H1 (cell line): Measurements from ENCODE around the gene VPS54. TPM values are rescaled to one million over a fixed set of nuclear protein-coding genes. Genes with fewer than 3 reads are reported as not detected.

Source experiments
- CTCF ChIA-PET: fragments of 300-600 bp; sonication (Branson Sonifier 250); formaldehyde crosslinking; loops from one replicate; lab custom pipeline; 2021; ENCODE audit not compliant: partially characterized antibody; lab: Charles Lee
- POLR2A ChIA-PET: fragments of 300-600 bp; sonication (Branson Sonifier 250); formaldehyde crosslinking; loops from one replicate; lab custom pipeline; 2021; ENCODE audit warnings: inconsistent platforms; ENCODE audit not compliant: partially characterized antibody; lab: Charles Lee
- DNase-seq, 2 experiments: peaks; one replicate each; pipeline versions ENCODE4 v3.0.0 to v3.0.0-alpha.2; 2010 to 2022; ENCODE audit warnings: low spot score in 2 of 2, low read depth in 1 of 2, mixed read lengths in 1 of 2
- FAIRE-seq: peaks from 2 replicates; lab custom pipeline; 2011; peaks lifted over from hg19 to GRCh38; lab: Jason Lieb, UNC
- H2AFZ ChIP-seq: 2 replicates; pipeline ENCODE4 v1.8.1; 2012; ENCODE audit warnings: low read length, inconsistent platforms
- H2AK5ac ChIP-seq: 2 replicates; pipeline ENCODE4 v1.6.1; 2013; ENCODE audit warnings: low read depth, low read length
- H2BK120ac ChIP-seq: replicated peaks from 2 replicates; pipeline ENCODE3; 2013; ENCODE audit warnings: low read depth, low read length, inconsistent platforms
- H2BK12ac ChIP-seq: 2 replicates; pipeline ENCODE4 v1.6.1; 2013; ENCODE audit warnings: low read depth, low read length
- H2BK15ac ChIP-seq: 2 replicates; pipeline ENCODE4 v1.6.1; 2013; ENCODE audit warnings: low read length
- H2BK20ac ChIP-seq: 2 replicates; pipeline ENCODE4 v1.6.1; 2013; ENCODE audit warnings: low read length
- H2BK5ac ChIP-seq: 2 replicates; pipeline ENCODE4 v1.6.1; 2013; ENCODE audit warnings: low read depth, low read length
- H3K14ac ChIP-seq: 2 replicates; pipeline ENCODE4 v1.6.1; 2013; ENCODE audit warnings: inconsistent platforms; ENCODE audit not compliant: insufficient read length
- H3K18ac ChIP-seq: 2 replicates; pipeline ENCODE4 v1.6.1; 2013; ENCODE audit warnings: low read length; ENCODE audit errors: extremely low read depth
- H3K23ac ChIP-seq: 2 replicates; pipeline ENCODE4 v1.6.1; 2013; ENCODE audit warnings: inconsistent platforms; ENCODE audit not compliant: insufficient read length
- H3K23me2 ChIP-seq: 2 replicates; pipeline ENCODE4 v1.6.1; 2013; ENCODE audit warnings: low read depth, low read length
- H3K27ac ChIP-seq: 2 replicates; pipeline ENCODE4 v1.6.1; 2011; ENCODE audit warnings: low read depth, low read length, inconsistent platforms
- H3K27me3 ChIP-seq, 4 experiments: replicated peaks in 1 of 4; 1 replicate in 1 of 4; 2 replicates in 3 of 4; pipeline versions ENCODE4 v1.6.1 to v1.8.1; 2011 to 2013; ENCODE audit warnings: low read length in 3 of 4, mild to moderate bottlenecking in 3 of 4, inconsistent platforms in 2 of 4, mixed read lengths in 2 of 4, moderate library complexity in 1 of 4; ENCODE audit not compliant: control insufficient read depth in 3 of 4, insufficient read depth in 3 of 4; ENCODE audit errors: extremely low read depth in 1 of 4
- H3K36me3 ChIP-seq, 4 experiments: 2 replicates each; pipeline versions ENCODE4 v1.6.1 to v1.8.1; 2011 to 2013; ENCODE audit warnings: mild to moderate bottlenecking in 4 of 4, low read length in 3 of 4, moderate library complexity in 2 of 4, control low read depth in 1 of 4, inconsistent platforms in 1 of 4; ENCODE audit not compliant: insufficient read depth in 4 of 4, control insufficient read depth in 2 of 4
- H3K4ac ChIP-seq: replicated peaks from 2 replicates; pipeline ENCODE3; 2013; ENCODE audit warnings: low read length, low read depth, mixed read lengths, inconsistent platforms; ENCODE audit not compliant: insufficient read length
- H3K4me1 ChIP-seq, 4 experiments: replicated peaks in 1 of 4; 1 replicate in 1 of 4; 2 replicates in 3 of 4; pipeline versions ENCODE4 v1.6.1 to v1.8.1; 2011 to 2013; ENCODE audit warnings: low read length in 3 of 4, inconsistent platforms in 2 of 4, mixed read lengths in 1 of 4; ENCODE audit not compliant: insufficient read depth in 4 of 4, control insufficient read depth in 3 of 4
- H3K4me2 ChIP-seq, 2 experiments: 2 replicates each; pipeline versions ENCODE4 v1.6.1 to v1.8.1; 2011 to 2013; ENCODE audit warnings: low read depth in 2 of 2, low read length in 2 of 2, control low read depth in 1 of 2, inconsistent platforms in 1 of 2, mild to moderate bottlenecking in 1 of 2; ENCODE audit not compliant: insufficient read depth in 1 of 2
- H3K4me3 ChIP-seq, 4 experiments: fragments of 200-600, 300-600 bp in 1 of 4; sonication (generic), shearing (Covaris generic), sonication (Bioruptor Twin) in 1 of 4; 2 replicates each; pipeline versions ENCODE4 v1.5.1 to v1.8.1; 2011 to 2016; ENCODE audit warnings: low read length in 4 of 4, low read depth in 3 of 4, control low read depth in 2 of 4, inconsistent platforms in 2 of 4, mild to moderate bottlenecking in 2 of 4, mixed read lengths in 1 of 4, moderate library complexity in 1 of 4; ENCODE audit not compliant: insufficient read depth in 2 of 4; ENCODE audit errors: extremely low read depth in 1 of 4
- H3K56ac ChIP-seq: replicated peaks from 2 replicates; pipeline ENCODE3; 2013; ENCODE audit warnings: low read depth, mild to moderate bottlenecking, mixed read lengths, low read length, inconsistent platforms; ENCODE audit not compliant: insufficient read length
- H3K79me1 ChIP-seq: 2 replicates; pipeline ENCODE4 v1.6.1; 2013; ENCODE audit warnings: low read depth, low read length, control low read depth
- H3K79me2 ChIP-seq, 2 experiments: 2 replicates each; pipeline versions ENCODE4 v1.6.1 to v1.8.1; 2012 to 2013; ENCODE audit warnings: low read length in 2 of 2, mild to moderate bottlenecking in 2 of 2, inconsistent platforms in 1 of 2; ENCODE audit not compliant: insufficient read depth in 2 of 2, control insufficient read depth in 1 of 2
- H3K9ac ChIP-seq, 4 experiments: replicated peaks in 1 of 4; 1 replicate in 1 of 4; 2 replicates in 3 of 4; pipeline versions ENCODE4 v1.6.1 to v1.8.1; 2011 to 2013; ENCODE audit warnings: low read depth in 3 of 4, low read length in 3 of 4, control low read depth in 2 of 4, mild to moderate bottlenecking in 2 of 4, moderate library complexity in 2 of 4, inconsistent platforms in 1 of 4; ENCODE audit errors: extremely low read depth in 1 of 4
- H3K9me3 ChIP-seq, 2 experiments: 2 replicates each; pipeline versions ENCODE4 v1.6.1 to v1.8.1; 2012 to 2013; ENCODE audit warnings: mild to moderate bottlenecking in 2 of 2, moderate library complexity in 2 of 2, control low read depth in 1 of 2, inconsistent platforms in 1 of 2, low read depth in 1 of 2, low read length in 1 of 2, mixed read lengths in 1 of 2; ENCODE audit not compliant: insufficient read depth in 2 of 2
- H4K20me1 ChIP-seq, 2 experiments: replicated peaks in 1 of 2; 2 replicates each; pipeline versions ENCODE3 to v1.8.1; 2011 to 2013; ENCODE audit warnings: inconsistent platforms in 2 of 2, low read length in 2 of 2, mild to moderate bottlenecking in 1 of 2; ENCODE audit not compliant: insufficient read depth in 2 of 2, control insufficient read depth in 1 of 2
- H4K5ac ChIP-seq: 2 replicates; pipeline ENCODE4 v1.6.1; 2013; ENCODE audit warnings: low read length, low read depth, mixed read lengths, inconsistent platforms; ENCODE audit not compliant: insufficient read length
- H4K8ac ChIP-seq: 2 replicates; pipeline ENCODE4 v1.8.0; 2013; ENCODE audit warnings: mild to moderate bottlenecking, moderate library complexity, low read length, inconsistent platforms; ENCODE audit not compliant: insufficient read depth; ENCODE audit errors: extremely low read depth
- H4K91ac ChIP-seq: replicated peaks from 2 replicates; pipeline ENCODE3; 2013; ENCODE audit warnings: low read length, mixed read lengths, inconsistent platforms; ENCODE audit not compliant: insufficient read length
- BRCA1 ChIP-seq: IDR thresholded peaks from 2 replicates; pipeline ENCODE4 v1.6.1; 2012; ENCODE audit warnings: low read depth, low read length, improper control_type of control experiment
- CHD2 ChIP-seq: IDR thresholded peaks from 2 replicates; pipeline ENCODE4 v1.6.1; 2012; ENCODE audit warnings: low read length, improper control_type of control experiment
- CTBP2 ChIP-seq: IDR thresholded peaks from 2 replicates; pipeline ENCODE4 v1.7.0; 2011; ENCODE audit warnings: borderline replicate concordance, mild to moderate bottlenecking, moderate library complexity, mixed read lengths, low read length; ENCODE audit not compliant: insufficient read depth, insufficient read length
- GABPA ChIP-seq: IDR thresholded peaks from 2 replicates; pipeline ENCODE4 v1.6.1; 2011; ENCODE audit warnings: mild to moderate bottlenecking, low read length, moderate library complexity, borderline replicate concordance; ENCODE audit not compliant: insufficient read depth
- KDM5A ChIP-seq: fragments of 200-600 bp; IDR thresholded peaks from 2 replicates; pipeline ENCODE4 v1.7.1; 2012; ENCODE audit warnings: mild to moderate bottlenecking, low read length, inconsistent platforms, mixed read lengths
- MAFK ChIP-seq: IDR thresholded peaks from 2 replicates; pipeline ENCODE4 v1.6.1; 2012; ENCODE audit warnings: low read depth, mild to moderate bottlenecking, improper control_type of control experiment, low read length
- NANOG ChIP-seq: IDR thresholded peaks from 2 replicates; pipeline ENCODE4 v1.6.1; 2011; ENCODE audit warnings: low read length, low read depth, mild to moderate bottlenecking, inconsistent platforms; ENCODE audit not compliant: insufficient read depth, poor library complexity, severe bottlenecking
- POLR2A ChIP-seq, 2 experiments: IDR thresholded peaks; 1 replicate in 1 of 2; 2 replicates in 1 of 2; pipeline ENCODE4 v1.6.1; 2011; ENCODE audit warnings: low read depth in 2 of 2, low read length in 2 of 2, mild to moderate bottlenecking in 2 of 2; ENCODE audit errors: control extremely low read depth in 1 of 2
- RBBP5 ChIP-seq: IDR thresholded peaks from 2 replicates; pipeline ENCODE4 v1.7.1; 2012; ENCODE audit warnings: low read depth, mild to moderate bottlenecking, inconsistent platforms, low read length, moderate library complexity, borderline replicate concordance
- SIX5 ChIP-seq: IDR thresholded peaks from 2 replicates; pipeline ENCODE4 v1.6.1; 2011; ENCODE audit warnings: mild to moderate bottlenecking, low read depth, low read length
- SP1 ChIP-seq: IDR thresholded peaks from 2 replicates; pipeline ENCODE4 v1.6.1; 2011; ENCODE audit warnings: low read depth, low read length
- WGBS, 2 experiments: shearing (Covaris generic) in 1 of 2; methylation state at CpG; one replicate each; pipeline versions ENCODE4 v1.1.6 to v1.1.7; 2013 to 2015; ENCODE audit warnings: low lambda C conversion rate in 2 of 2, mixed read lengths in 2 of 2, inconsistent platforms in 1 of 2, low coverage in 1 of 2, missing lambda C conversion rate in 1 of 2; ENCODE audit not compliant: insufficient replicate concordance in 2 of 2, insufficient coverage in 1 of 2, insufficient read length in 1 of 2; ENCODE audit errors: extremely low coverage in 1 of 2, missing lambda C conversion rate in 1 of 2; 5-methylcytosine and 5-hydroxymethylcytosine counted together
- polyA plus RNA-seq, 7 experiments: library from polyadenylated mRNA; depleted of rRNA in 3 of 7; stranded (reverse) in 5 of 7; unstranded in 2 of 7; fragments of >200 nt in 5 of 7; fragments of 200-250 nt in 2 of 7; gene quantifications; 1 replicate in 5 of 7; 2 replicates in 1 of 7; 4 replicates in 1 of 7; pipeline versions ENCODE4 v1.2.1 to v1.2.3, GENCODE V29; 2011 to 2013; ENCODE audit warnings: missing spikeins in 2 of 7, mixed read lengths in 2 of 7
- total RNA-seq: library from RNA; stranded (reverse); fragmentation: NEBNext Ultra II Directional; extraction: Animal tissue kit (Norgen Biotek cat#: 25700); gene quantifications from 2 replicates; pipeline ENCODE4 v1.2.1, GENCODE V29; 2021
- TF ChIP-seq, protein P1 (sequence below), 3 experiments: IDR thresholded peaks; 1 replicate in 2 of 3; 2 replicates in 1 of 3; pipeline versions ENCODE4 v1.5.1 to v1.6.1; 2011; ENCODE audit warnings: low read length in 3 of 3, mild to moderate bottlenecking in 3 of 3, inconsistent platforms in 2 of 3, low read depth in 1 of 3, moderate library complexity in 1 of 3; ENCODE audit not compliant: insufficient read depth in 1 of 3; ENCODE audit errors: control extremely low read depth in 1 of 3

VPS54 gene
- total and polyA plus RNA-seq, 2 of the 8 experiments (the other 6 are each of a cell fraction or from before 2014, with no cell fraction given), result 3.6 to 13.2 TPM

DNA sequence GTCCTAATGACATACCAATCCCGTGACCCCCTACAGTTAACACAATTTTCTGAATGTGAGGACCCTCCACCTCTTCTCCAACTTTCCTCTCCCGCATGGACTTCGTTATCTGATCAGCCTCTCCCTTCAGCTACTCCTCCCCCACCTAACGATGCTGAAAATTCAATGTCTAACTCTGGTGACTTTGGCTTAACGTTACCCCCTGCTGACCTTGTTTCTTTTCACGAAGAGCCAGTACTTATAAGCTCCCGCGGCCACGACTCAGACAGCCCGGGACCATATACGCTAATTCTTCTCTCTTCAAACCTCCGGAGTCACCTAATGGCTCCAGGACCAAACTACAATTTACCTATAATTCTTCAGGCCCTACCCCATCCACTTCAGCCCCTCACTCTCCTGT, 29.2 kb downstream of the VPS54 start:
- H3K23ac ChIP-seq, result no peak overlapping the region
- H3K4ac ChIP-seq, result no peak overlapping the region
- H2BK12ac ChIP-seq, result no peak overlapping the region
- H2BK5ac ChIP-seq, result no peak overlapping the region
- no peak overlapping the region for H2AK5ac ChIP-seq
- FAIRE-seq (no peak), DNase-seq (no peak)
- no peak overlapping the region for H2AFZ ChIP-seq
- 90% methylated on average over 12 of the region's 12 CpGs; no CpG with 5 or more reads in 1 of the 2 experiments for WGBS, 2 experiments
- H4K20me1 ChIP-seq, result no peaks in the 10 kb centered on the region
- H2BK20ac ChIP-seq, result no peak overlapping the region
- ChIA-PET CTCF (no interaction called here), POLR2A (no interaction called here)
- peaks cover 0 to 3% of the 10 kb centered on the region in 2 experiments; a peak in 1 of 4 replicates for H3K79me2 ChIP-seq
- H3K18ac ChIP-seq, result no peak overlapping the region
- H3K79me1 ChIP-seq, result no peaks in the 10 kb centered on the region
- no peak overlapping the region for H3K4me2 ChIP-seq
- H3K9ac ChIP-seq, result no peak overlapping the region
- no peaks in the 10 kb centered on the region for H3K23me2 ChIP-seq
- peaks cover 0 to 4% (median under 1%) of the 10 kb centered on the region in 4 experiments; a peak in 2 of 7 replicates for H3K4me1 ChIP-seq
- no peak overlapping the region for H2BK120ac ChIP-seq
- H2BK15ac ChIP-seq, result no peak overlapping the region
- no peak overlapping the region for H4K91ac ChIP-seq
- no peaks in the 10 kb centered on the region for H3K27me3 ChIP-seq
- no peaks in the 10 kb centered on the region for H3K36me3 ChIP-seq
- no peak overlapping the region for H3K27ac ChIP-seq
- H4K5ac ChIP-seq, result no peak overlapping the region
- H3K56ac ChIP-seq, result no peak overlapping the region
- H3K14ac ChIP-seq, result no peak overlapping the region
- H3K9me3 ChIP-seq, result peaks cover 0 to 10% of the 10 kb centered on the region in 2 experiments; a peak in 2 of 4 replicates
- H4K8ac ChIP-seq, result no peak overlapping the region
- no peak overlapping the region for H3K4me3 ChIP-seq
- no peak for TF ChIP-seq MAFK
- no peak for TF ChIP-seq SP1
- no peak for TF ChIP-seq GABPA
- TF ChIP-seq, protein P1, sequence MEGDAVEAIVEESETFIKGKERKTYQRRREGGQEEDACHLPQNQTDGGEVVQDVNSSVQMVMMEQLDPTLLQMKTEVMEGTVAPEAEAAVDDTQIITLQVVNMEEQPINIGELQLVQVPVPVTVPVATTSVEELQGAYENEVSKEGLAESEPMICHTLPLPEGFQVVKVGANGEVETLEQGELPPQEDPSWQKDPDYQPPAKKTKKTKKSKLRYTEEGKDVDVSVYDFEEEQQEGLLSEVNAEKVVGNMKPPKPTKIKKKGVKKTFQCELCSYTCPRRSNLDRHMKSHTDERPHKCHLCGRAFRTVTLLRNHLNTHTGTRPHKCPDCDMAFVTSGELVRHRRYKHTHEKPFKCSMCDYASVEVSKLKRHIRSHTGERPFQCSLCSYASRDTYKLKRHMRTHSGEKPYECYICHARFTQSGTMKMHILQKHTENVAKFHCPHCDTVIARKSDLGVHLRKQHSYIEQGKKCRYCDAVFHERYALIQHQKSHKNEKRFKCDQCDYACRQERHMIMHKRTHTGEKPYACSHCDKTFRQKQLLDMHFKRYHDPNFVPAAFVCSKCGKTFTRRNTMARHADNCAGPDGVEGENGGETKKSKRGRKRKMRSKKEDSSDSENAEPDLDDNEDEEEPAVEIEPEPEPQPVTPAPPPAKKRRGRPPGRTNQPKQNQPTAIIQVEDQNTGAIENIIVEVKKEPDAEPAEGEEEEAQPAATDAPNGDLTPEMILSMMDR (IDR thresholded peaks at IDR 0.05; ENCODE audit: control extremely low read depth in 1 of 3, insufficient read depth in 1 of 3, low read depth in 1 of 3, low read length in 3 of 3), result no peak
- TF ChIP-seq CTBP2, result no peak
- TF ChIP-seq RBBP5, result no peak
- TF ChIP-seq NANOG, result no peak
- TF ChIP-seq CHD2, result no peak
- TF ChIP-seq SIX5, result no peak
- no peak for TF ChIP-seq POLR2A (IDR thresholded peaks at IDR 0.05; ENCODE audit: control extremely low read depth in 1 of 2, low read depth in 2 of 2, low read length in 2 of 2)
- no peak for TF ChIP-seq BRCA1
- TF ChIP-seq KDM5A, result no peak
